Activated CD4-positive, alpha-beta memory T cell treated with anti-CD3 and anti-CD28 coated beads, Interleukin-2, amount 10 ng/mL, durations not matched to agents 7 days and 5 days (primary cell): ENCODE data around the gene STXBP6. TPM values are rescaled to one million over a fixed set of nuclear protein-coding genes. Genes with fewer than 3 reads are reported as not detected.

ENCODE experiments used
- CTCF ChIA-PET: fragments of 350-600 bp; sonication (Branson Sonifier 250); formaldehyde crosslinking; loops from one replicate; lab custom pipeline; 2021; ENCODE audit warnings: antibody characterized with exemption, inconsistent platforms; lab: Charles Lee
- POLR2A ChIA-PET: fragments of 350-600 bp; sonication (Branson Sonifier 250); formaldehyde crosslinking; loops from one replicate; lab custom pipeline; 2021; ENCODE audit warnings: antibody characterized with exemption; lab: Charles Lee
- DNase-seq: peaks from one replicate; pipeline ENCODE4 v3.0.0-alpha.2; 2020
- H3K27ac Mint-ChIP-seq: one replicate; pipeline ENCODE4 v1.8.0; 2021; ENCODE audit warnings: mild to moderate bottlenecking, mixed read lengths
- H3K27me3 Mint-ChIP-seq: one replicate; pipeline ENCODE4 v1.8.0; 2021; ENCODE audit warnings: mixed read lengths
- H3K36me3 Mint-ChIP-seq: one replicate; pipeline ENCODE4 v1.8.0; 2021; ENCODE audit warnings: low read depth, mixed read lengths
- H3K4me1 Mint-ChIP-seq: one replicate; pipeline ENCODE4 v1.8.0; 2021; ENCODE audit warnings: mixed read lengths
- H3K4me3 Mint-ChIP-seq: one replicate; pipeline ENCODE4 v1.8.0; 2021; ENCODE audit warnings: mild to moderate bottlenecking, mixed read lengths
- H3K9me3 Mint-ChIP-seq: one replicate; pipeline ENCODE4 v1.8.0; 2021; ENCODE audit warnings: mixed read lengths
- total RNA-seq, 2 experiments: library from RNA; stranded (reverse); gene quantifications; one replicate each; pipeline ENCODE4 v1.2.3, GENCODE V29; 2021

STXBP6 gene
- total RNA-seq, 2 experiments from 2014 or later, result not detected

DNA sequence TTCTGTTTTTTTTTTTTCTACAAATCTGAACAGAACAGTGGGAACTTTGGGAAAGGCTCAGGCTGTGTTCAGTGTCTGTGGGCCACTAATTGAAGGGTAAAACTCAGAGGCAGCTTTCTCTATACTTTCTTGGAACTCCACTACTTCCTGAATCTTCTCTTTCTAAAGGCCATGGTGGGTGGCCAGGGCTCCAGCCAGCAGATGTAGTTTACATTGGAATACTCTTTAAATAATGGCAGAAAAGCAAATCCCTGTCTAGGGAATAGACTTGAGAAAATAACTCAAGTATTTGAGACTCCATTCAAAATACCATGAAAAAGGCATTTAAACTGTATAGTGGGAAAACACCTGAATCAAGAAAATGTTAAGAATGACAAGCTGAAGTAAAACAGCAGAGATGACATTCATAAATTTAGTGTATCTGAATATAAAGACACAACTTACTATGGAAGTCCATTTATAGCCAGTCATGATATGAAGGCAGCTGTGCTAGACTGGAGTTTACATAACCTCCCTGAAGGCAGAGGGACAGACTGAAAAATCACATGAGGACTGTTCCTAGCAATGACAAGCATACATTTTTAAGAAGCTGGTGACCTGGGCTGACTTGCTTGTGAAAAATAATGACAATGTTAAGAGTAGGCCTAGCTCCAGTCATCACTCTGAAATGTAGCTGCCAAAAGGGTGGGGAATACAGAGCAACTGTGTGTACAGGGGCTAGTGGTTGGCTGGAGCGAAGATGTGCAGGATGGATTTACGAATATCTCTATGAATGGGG lies 168.6 kb downstream of the STXBP6 start:
- Mint-ChIP-seq H3K9me3 (no peaks in the 10 kb centered on the region), H3K4me1 (no peaks in the 10 kb centered on the region), H3K4me3 (no peak overlapping the region), H3K36me3 (no peaks in the 10 kb centered on the region), H3K27ac (no peak overlapping the region), H3K27me3 (peaks cover 11% of the 10 kb centered on the region)
- POLR2A ChIA-PET, result no interaction called here
- no peak for DNase-seq
- CTCF ChIA-PET, result interaction anchor here (1.7 kb wide), 1 partner anchor 171 kb away, joined by 4 read pairs; no protein-coding TSS in a partner anchor

GRCh38 chr14:24880689-24881088 lies 169.3 kb downstream of the STXBP6 start:
- Mint-ChIP-seq H3K4me3 (no peak overlapping the region), H3K27me3 (peaks cover 14% of the 10 kb centered on the region), H3K9me3 (no peaks in the 10 kb centered on the region), H3K27ac (no peak overlapping the region), H3K4me1 (no peaks in the 10 kb centered on the region), H3K36me3 (no peaks in the 10 kb centered on the region)
- ChIA-PET CTCF (no interaction called here), POLR2A (no interaction called here)
- DNase-seq, result no peak

GRCh38 chr14:24879661-24880386 lies 170.1 kb downstream of the STXBP6 start:
- DNase-seq, result no peak
- POLR2A ChIA-PET, result no interaction called here
- CTCF ChIA-PET, result no interaction called here
- Mint-ChIP-seq H3K4me1 (no peaks in the 10 kb centered on the region), H3K9me3 (no peaks in the 10 kb centered on the region), H3K27ac (no peak overlapping the region), H3K27me3 (peaks cover 19% of the 10 kb centered on the region), H3K36me3 (no peaks in the 10 kb centered on the region), H3K4me3 (no peak overlapping the region)

DNA sequence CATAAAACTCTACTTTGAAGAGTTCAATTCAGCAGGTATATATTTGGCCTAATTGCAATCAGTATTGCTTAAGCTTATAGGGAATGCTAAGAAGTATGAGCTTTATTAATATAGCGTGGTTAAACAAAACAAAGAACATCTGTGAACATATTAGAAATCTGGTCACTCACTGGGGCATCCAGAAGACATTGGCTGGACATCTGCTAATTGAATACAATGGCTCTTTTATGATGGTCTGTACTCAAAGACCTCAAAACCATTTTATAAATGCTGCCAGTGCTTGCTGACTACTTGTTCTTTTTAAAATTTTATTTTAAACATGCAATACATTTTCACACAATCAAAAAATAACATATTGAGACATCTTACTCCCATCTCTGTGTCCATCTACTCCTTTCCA lies 173.0 kb downstream of the STXBP6 start:
- Mint-ChIP-seq H3K36me3 (no peaks in the 10 kb centered on the region), H3K4me1 (no peaks in the 10 kb centered on the region), H3K4me3 (no peak overlapping the region), H3K9me3 (no peaks in the 10 kb centered on the region), H3K27ac (no peak overlapping the region), H3K27me3 (peaks cover 17% of the 10 kb centered on the region)
- POLR2A ChIA-PET, result no interaction called here
- DNase-seq, result no peak
- CTCF ChIA-PET, result no interaction called here

GRCh38 chr14:24875991-24876878 lies 173.7 kb downstream of the STXBP6 start:
- Mint-ChIP-seq H3K36me3 (no peaks in the 10 kb centered on the region), H3K4me1 (no peaks in the 10 kb centered on the region), H3K27ac (no peak overlapping the region), H3K4me3 (no peak overlapping the region), H3K9me3 (no peaks in the 10 kb centered on the region), H3K27me3 (peaks cover 17% of the 10 kb centered on the region)
- no peak for DNase-seq
- CTCF ChIA-PET, result no interaction called here
- POLR2A ChIA-PET, result no interaction called here

GRCh38 chr14:24875203-24875838 lies 174.6 kb downstream of the STXBP6 start:
- ChIA-PET CTCF (no interaction called here), POLR2A (no interaction called here)
- no peaks in the 10 kb centered on the region for H3K4me1 Mint-ChIP-seq
- no peaks in the 10 kb centered on the region for H3K36me3 Mint-ChIP-seq
- DNase-seq, result no peak
- peaks cover 20% of the 10 kb centered on the region for H3K27me3 Mint-ChIP-seq
- no peak overlapping the region for H3K27ac Mint-ChIP-seq
- no peak overlapping the region for H3K4me3 Mint-ChIP-seq
- H3K9me3 Mint-ChIP-seq, result no peaks in the 10 kb centered on the region

- Mint-ChIP-seq H3K4me1 (no peaks in the 10 kb centered on the region), H3K27me3 (peaks cover 19% of the 10 kb centered on the region), H3K36me3 (no peaks in the 10 kb centered on the region), H3K4me3 (no peak overlapping the region), H3K9me3 (no peaks in the 10 kb centered on the region), H3K27ac (no peak overlapping the region)
- ChIA-PET CTCF (no interaction called here), POLR2A (no interaction called here)
- no peak for DNase-seq
Measured at GRCh38 chr14:24874514-24875202, 175.3 kb downstream of the STXBP6 start.

- Mint-ChIP-seq H3K4me1 (no peaks in the 10 kb centered on the region), H3K27ac (no peak overlapping the region), H3K27me3 (peaks cover 15% of the 10 kb centered on the region), H3K4me3 (no peak overlapping the region), H3K9me3 (no peaks in the 10 kb centered on the region), H3K36me3 (no peaks in the 10 kb centered on the region)
- ChIA-PET POLR2A (no interaction called here), CTCF (no interaction called here)
- no peak for DNase-seq
Measured at GRCh38 chr14:24873551-24873950, 176.4 kb downstream of the STXBP6 start.

- CTCF ChIA-PET, result no interaction called here
- Mint-ChIP-seq H3K27me3 (peaks cover 12% of the 10 kb centered on the region), H3K27ac (no peak overlapping the region), H3K4me3 (no peak overlapping the region), H3K36me3 (no peaks in the 10 kb centered on the region), H3K9me3 (no peaks in the 10 kb centered on the region), H3K4me1 (no peaks in the 10 kb centered on the region)
- DNase-seq, result no peak
- POLR2A ChIA-PET, result no interaction called here
Measured at GRCh38 chr14:24870949-24871701, 178.8 kb downstream of the STXBP6 start.

- CTCF ChIA-PET, result no interaction called here
- POLR2A ChIA-PET, result no interaction called here
- Mint-ChIP-seq H3K4me1 (no peaks in the 10 kb centered on the region), H3K9me3 (no peaks in the 10 kb centered on the region), H3K27me3 (peaks cover 5% of the 10 kb centered on the region), H3K4me3 (no peak overlapping the region), H3K36me3 (no peaks in the 10 kb centered on the region), H3K27ac (no peak overlapping the region)
- DNase-seq, result no peak
Measured at GRCh38 chr14:24868389-24868788, 181.6 kb downstream of the STXBP6 start.

GRCh38 chr14:24866067-24866639 lies 183.8 kb downstream of the STXBP6 start:
- ChIA-PET CTCF (no interaction called here), POLR2A (no interaction called here)
- H3K4me3 Mint-ChIP-seq, result no peak overlapping the region
- no peaks in the 10 kb centered on the region for H3K4me1 Mint-ChIP-seq
- H3K36me3 Mint-ChIP-seq, result no peaks in the 10 kb centered on the region
- H3K9me3 Mint-ChIP-seq, result no peaks in the 10 kb centered on the region
- H3K27me3 Mint-ChIP-seq, result peaks cover 5% of the 10 kb centered on the region
- no peak for DNase-seq
- no peak overlapping the region for H3K27ac Mint-ChIP-seq
